Prostate gland (tissue), 2 donors: ENCODE results near the gene COL11A2.

Experiments used
- POLR2AphosphoS5 ChIP-seq: sonication (generic); formaldehyde crosslinking; IDR thresholded peaks from one replicate; pipeline ENCODE4 v1.6.1; 2017; ENCODE audit warnings: antibody characterized with exemption
- TF ChIP-seq, protein P1 (sequence below), 4 experiments: fragments of 200-600 bp in 2 of 4; fragments of 450-650 bp in 2 of 4; sonication (generic) in 2 of 4; IDR thresholded peaks; 1 replicate in 3 of 4; 2 replicates in 1 of 4; pipeline ENCODE4 v1.5.1; 2016 to 2019; ENCODE audit warnings: antibody characterized with exemption in 4 of 4, mild to moderate bottlenecking in 2 of 4, moderate library complexity in 2 of 4

- TF ChIP-seq POLR2AphosphoS5 = no peak
- TF ChIP-seq, protein P1, sequence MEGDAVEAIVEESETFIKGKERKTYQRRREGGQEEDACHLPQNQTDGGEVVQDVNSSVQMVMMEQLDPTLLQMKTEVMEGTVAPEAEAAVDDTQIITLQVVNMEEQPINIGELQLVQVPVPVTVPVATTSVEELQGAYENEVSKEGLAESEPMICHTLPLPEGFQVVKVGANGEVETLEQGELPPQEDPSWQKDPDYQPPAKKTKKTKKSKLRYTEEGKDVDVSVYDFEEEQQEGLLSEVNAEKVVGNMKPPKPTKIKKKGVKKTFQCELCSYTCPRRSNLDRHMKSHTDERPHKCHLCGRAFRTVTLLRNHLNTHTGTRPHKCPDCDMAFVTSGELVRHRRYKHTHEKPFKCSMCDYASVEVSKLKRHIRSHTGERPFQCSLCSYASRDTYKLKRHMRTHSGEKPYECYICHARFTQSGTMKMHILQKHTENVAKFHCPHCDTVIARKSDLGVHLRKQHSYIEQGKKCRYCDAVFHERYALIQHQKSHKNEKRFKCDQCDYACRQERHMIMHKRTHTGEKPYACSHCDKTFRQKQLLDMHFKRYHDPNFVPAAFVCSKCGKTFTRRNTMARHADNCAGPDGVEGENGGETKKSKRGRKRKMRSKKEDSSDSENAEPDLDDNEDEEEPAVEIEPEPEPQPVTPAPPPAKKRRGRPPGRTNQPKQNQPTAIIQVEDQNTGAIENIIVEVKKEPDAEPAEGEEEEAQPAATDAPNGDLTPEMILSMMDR (IDR thresholded peaks at IDR 0.05) = no peak
These were observed 20.2 kb downstream of the COL11A2 start for GRCh38 chr6:33171880-33172687.
